ENCODE results near the gene TRNAU1AP. TPM values are rescaled to one million over a fixed set of nuclear protein-coding genes. Genes with fewer than 3 reads are reported as not detected.

The TRNAU1AP gene
- total and polyA plus RNA-seq, 2 of the 13 experiments (the other 11 are each of a cell fraction or from before 2014, with no cell fraction given): 29.0 to 42.9 TPM

DNA sequence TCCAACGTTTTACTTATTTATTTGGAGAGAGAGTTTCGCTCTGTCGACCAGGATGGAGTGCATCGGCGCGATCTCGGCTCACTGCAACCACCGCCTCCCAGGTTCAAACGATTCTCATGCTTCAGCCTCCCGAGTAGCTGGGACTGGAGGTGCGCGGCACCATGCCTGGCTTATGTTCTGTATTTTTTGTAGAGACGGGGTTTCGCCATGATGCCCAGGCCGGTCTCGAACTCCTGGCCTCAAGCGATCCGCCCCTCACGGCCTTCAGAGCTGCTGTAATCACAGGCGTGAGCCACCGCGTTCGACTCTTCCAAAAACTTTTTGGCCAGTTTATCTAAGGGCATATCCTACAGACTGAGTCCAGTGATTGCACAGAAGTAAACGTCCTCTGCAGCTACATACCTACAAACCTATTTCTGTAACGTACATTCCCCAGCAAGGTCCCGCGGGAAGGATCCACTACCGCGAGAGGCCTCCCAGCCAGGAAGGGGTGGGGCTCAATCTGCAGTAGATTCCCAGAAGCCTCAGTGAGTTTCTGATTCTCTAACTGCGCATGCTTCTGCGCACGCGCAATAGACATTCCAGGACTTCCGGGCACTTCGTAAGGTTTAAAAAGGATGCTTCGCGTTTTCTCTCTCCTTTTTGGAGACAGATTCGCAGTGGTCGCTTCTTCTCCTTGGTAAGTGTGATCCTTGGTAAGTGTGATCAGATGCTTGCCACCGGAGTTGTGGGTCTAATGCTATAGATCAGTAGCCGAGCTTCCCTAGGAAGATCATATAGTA lies 47.3 kb upstream of the TRNAU1AP start, which contains the start of gene RCC1 (continued):
- peak; percentile 50; the same call in 1 of the 2 replicates for TF ChIP-seq NKX3-1 (CRISPR knock-in tag; IDR thresholded peaks at IDR 0.05)
- TF ChIP-seq MTF2 (CRISPR knock-in tag; IDR thresholded peaks at IDR 0.05; ENCODE audit: borderline replicate concordance): no peak
- TF ChIP-seq ZNF335 (CRISPR knock-in tag; IDR thresholded peaks at IDR 0.05): peak; percentile 71
- TF ChIP-seq ZNF567 (CRISPR knock-in tag; IDR thresholded peaks at IDR 0.05; ENCODE audit: borderline replicate concordance): no peak
- TF ChIP-seq NBN (conservative IDR thresholded peaks at IDR 0.05): no peak
- peak; percentile 57; the same call in 1 of the 2 replicates for TF ChIP-seq ZFX (CRISPR knock-in tag; IDR thresholded peaks at IDR 0.05; ENCODE audit: low read depth)
- no peak for TF ChIP-seq CAMTA2 (CRISPR knock-in tag; IDR thresholded peaks at IDR 0.05; ENCODE audit: borderline replicate concordance)
- TF ChIP-seq BCL6 (CRISPR knock-in tag; IDR thresholded peaks at IDR 0.05): no peak
- TF ChIP-seq FIP1L1 (IDR thresholded peaks at IDR 0.05; ENCODE audit: borderline replicate concordance, insufficient read depth, low read depth, low read length): no peak
- TF ChIP-seq, protein P1, sequence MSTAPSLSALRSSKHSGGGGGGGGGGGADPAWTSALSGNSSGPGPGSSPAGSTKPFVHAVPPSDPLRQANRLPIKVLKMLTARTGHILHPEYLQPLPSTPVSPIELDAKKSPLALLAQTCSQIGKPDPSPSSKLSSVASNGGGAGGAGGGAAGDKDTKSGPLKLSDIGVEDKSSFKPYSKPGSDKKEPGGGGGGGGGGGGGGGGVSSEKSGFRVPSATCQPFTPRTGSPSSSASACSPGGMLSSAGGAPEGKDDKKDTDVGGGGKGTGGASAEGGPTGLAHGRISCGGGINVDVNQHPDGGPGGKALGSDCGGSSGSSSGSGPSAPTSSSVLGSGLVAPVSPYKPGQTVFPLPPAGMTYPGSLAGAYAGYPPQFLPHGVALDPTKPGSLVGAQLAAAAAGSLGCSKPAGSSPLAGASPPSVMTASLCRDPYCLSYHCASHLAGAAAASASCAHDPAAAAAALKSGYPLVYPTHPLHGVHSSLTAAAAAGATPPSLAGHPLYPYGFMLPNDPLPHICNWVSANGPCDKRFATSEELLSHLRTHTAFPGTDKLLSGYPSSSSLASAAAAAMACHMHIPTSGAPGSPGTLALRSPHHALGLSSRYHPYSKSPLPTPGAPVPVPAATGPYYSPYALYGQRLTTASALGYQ (CRISPR knock-in tag; IDR thresholded peaks at IDR 0.05): no peak
- TF ChIP-seq, protein P2, sequence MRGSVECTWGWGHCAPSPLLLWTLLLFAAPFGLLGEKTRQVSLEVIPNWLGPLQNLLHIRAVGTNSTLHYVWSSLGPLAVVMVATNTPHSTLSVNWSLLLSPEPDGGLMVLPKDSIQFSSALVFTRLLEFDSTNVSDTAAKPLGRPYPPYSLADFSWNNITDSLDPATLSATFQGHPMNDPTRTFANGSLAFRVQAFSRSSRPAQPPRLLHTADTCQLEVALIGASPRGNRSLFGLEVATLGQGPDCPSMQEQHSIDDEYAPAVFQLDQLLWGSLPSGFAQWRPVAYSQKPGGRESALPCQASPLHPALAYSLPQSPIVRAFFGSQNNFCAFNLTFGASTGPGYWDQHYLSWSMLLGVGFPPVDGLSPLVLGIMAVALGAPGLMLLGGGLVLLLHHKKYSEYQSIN (CRISPR knock-in tag; IDR thresholded peaks at IDR 0.05; ENCODE audit: borderline replicate concordance): no peak
- TF ChIP-seq ZNF549 (CRISPR knock-in tag; IDR thresholded peaks at IDR 0.05): no peak
- no peak; the same call in 1 of the 2 replicates for TF ChIP-seq ZNF232 (CRISPR knock-in tag; IDR thresholded peaks at IDR 0.05; ENCODE audit: borderline replicate concordance)
- peak; percentile 38; the same call in 1 of the 2 replicates for TF ChIP-seq HIVEP1 (CRISPR knock-in tag; IDR thresholded peaks at IDR 0.05)
- TF ChIP-seq ELF1 (CRISPR knock-in tag; IDR thresholded peaks at IDR 0.05): peak; percentile 96
- TF ChIP-seq MIER3 (CRISPR knock-in tag; IDR thresholded peaks at IDR 0.05; ENCODE audit: borderline replicate concordance): no peak
- TF ChIP-seq, protein P3, sequence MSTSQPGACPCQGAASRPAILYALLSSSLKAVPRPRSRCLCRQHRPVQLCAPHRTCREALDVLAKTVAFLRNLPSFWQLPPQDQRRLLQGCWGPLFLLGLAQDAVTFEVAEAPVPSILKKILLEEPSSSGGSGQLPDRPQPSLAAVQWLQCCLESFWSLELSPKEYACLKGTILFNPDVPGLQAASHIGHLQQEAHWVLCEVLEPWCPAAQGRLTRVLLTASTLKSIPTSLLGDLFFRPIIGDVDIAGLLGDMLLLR (CRISPR knock-in tag; IDR thresholded peaks at IDR 0.05): no peak
- no peak for TF ChIP-seq ZNF251 (CRISPR knock-in tag; IDR thresholded peaks at IDR 0.05)
- no peak for TF ChIP-seq ZNF282 (IDR thresholded peaks at IDR 0.05; ENCODE audit: partially characterized antibody)
- TF ChIP-seq ZFAT (CRISPR knock-in tag; conservative IDR thresholded peaks at IDR 0.05): no peak
- TF ChIP-seq, protein P4, sequence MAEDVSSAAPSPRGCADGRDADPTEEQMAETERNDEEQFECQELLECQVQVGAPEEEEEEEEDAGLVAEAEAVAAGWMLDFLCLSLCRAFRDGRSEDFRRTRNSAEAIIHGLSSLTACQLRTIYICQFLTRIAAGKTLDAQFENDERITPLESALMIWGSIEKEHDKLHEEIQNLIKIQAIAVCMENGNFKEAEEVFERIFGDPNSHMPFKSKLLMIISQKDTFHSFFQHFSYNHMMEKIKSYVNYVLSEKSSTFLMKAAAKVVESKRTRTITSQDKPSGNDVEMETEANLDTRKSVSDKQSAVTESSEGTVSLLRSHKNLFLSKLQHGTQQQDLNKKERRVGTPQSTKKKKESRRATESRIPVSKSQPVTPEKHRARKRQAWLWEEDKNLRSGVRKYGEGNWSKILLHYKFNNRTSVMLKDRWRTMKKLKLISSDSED (CRISPR knock-in tag; IDR thresholded peaks at IDR 0.05): no peak
- TF ChIP-seq SYNCRIP (IDR thresholded peaks at IDR 0.05; ENCODE audit: insufficient read depth, low read depth, low read length): no peak
- TF ChIP-seq SALL1 (CRISPR knock-in tag; IDR thresholded peaks at IDR 0.05): peak; percentile 79; the same call in 1 of the 2 replicates
- TF ChIP-seq ARNTL (CRISPR knock-in tag; IDR thresholded peaks at IDR 0.05): no peak
- TF ChIP-seq, protein P5, sequence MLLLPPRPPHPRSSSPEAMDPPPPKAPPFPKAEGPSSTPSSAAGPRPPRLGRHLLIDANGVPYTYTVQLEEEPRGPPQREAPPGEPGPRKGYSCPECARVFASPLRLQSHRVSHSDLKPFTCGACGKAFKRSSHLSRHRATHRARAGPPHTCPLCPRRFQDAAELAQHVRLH (CRISPR knock-in tag; IDR thresholded peaks at IDR 0.05; ENCODE audit: borderline replicate concordance, low read depth): 0 out of 2 replicates have a peak, but pooled peaks have one; percentile 38
